Right lobe of liver (tissue), 6 donors: ENCODE measurements around the gene TK2. TPM values are rescaled to one million over a fixed set of nuclear protein-coding genes. Genes with fewer than 3 reads are reported as not detected.
A peak's percentile ranks its signal among the peaks of the same experiment; 100 is the strongest.

Experiments used
- ATAC-seq, 4 donors: fragments of 200-7000 bp; cut with Tn5 transposase; one replicate each; pipeline ENCODE4 v1.9.1; 2020; ENCODE audit warnings: mild to moderate bottlenecking in 4 of 4, moderate library complexity in 4 of 4
- DNase-seq, 3 donors: peaks; one replicate each; pipeline ENCODE4 v3.0.0-alpha.2; 2020
- H3K27ac ChIP-seq, 3 donors: fragments of 200-600 bp; one replicate each; pipeline ENCODE4 v1.8.0; 2022
- H3K27me3 ChIP-seq, 2 donors: fragments of 200-600 bp; one replicate each; pipeline ENCODE4 v1.8.0; 2022
- H3K36me3 ChIP-seq, 4 donors: fragments of 200-600 bp; sonication (generic) in 1 of 4; one replicate each; pipeline versions ENCODE4 v1.5.1 to v1.8.0; 2017 to 2022; ENCODE audit warnings: control low read depth in 1 of 4
- H3K4me1 ChIP-seq, 4 donors: fragments of 200-600 bp; sonication (generic) in 1 of 4; one replicate each; pipeline versions ENCODE4 v1.5.1 to v1.8.0; 2017 to 2022; ENCODE audit warnings: control low read depth in 1 of 4
- H3K4me3 ChIP-seq, 3 donors: fragments of 200-600 bp; one replicate each; pipeline ENCODE4 v1.8.0; 2022
- H3K9me3 ChIP-seq, 4 donors: fragments of 200-600 bp; sonication (generic) in 1 of 4; one replicate each; pipeline versions ENCODE4 v1.5.1 to v1.8.0; 2017 to 2022; ENCODE audit warnings: control low read depth in 1 of 4
- POLR2A ChIP-seq: fragments of 450-650 bp; IDR thresholded peaks from one replicate; pipeline ENCODE4 v1.6.1; 2017; ENCODE audit warnings: antibody characterized with exemption, mild to moderate bottlenecking
- WGBS: methylation state at CpG from one replicate; pipeline ENCODE4 v1.1.6; 2018; ENCODE audit warnings: low coverage, low lambda C conversion rate; ENCODE audit not compliant: insufficient coverage; ENCODE audit errors: missing lambda C conversion rate; 5-methylcytosine and 5-hydroxymethylcytosine counted together
- intact Hi-C, 2 donors: fragments of 100-400 bp; cut with DNase I; formaldehyde crosslinking; loops; one replicate each; pipeline versions ENCODE4 v1.11.2 to v1.14.1; 2022
- total RNA-seq, 6 experiments: library from RNA; depleted of rRNA in 2 of 6; stranded (reverse); fragments of >200 nt in 2 of 6; fragmentation: NEBNext Ultra II Directional in 3 of 6; extraction: Animal tissue kit (Norgen Biotek cat#: 25700) in 3 of 6; gene quantifications; one replicate each; pipeline versions ENCODE4 v1.1.0 to v1.2.4, GENCODE V29; 2016 to 2023
- TF ChIP-seq, protein P1 (sequence below), 4 donors: fragments of 200-600 bp in 3 of 4; fragments of 450-650 bp in 1 of 4; IDR thresholded peaks; one replicate each; pipeline versions ENCODE4 v1.5.1 to v1.8.0; 2016 to 2022; ENCODE audit warnings: antibody characterized with exemption in 4 of 4, mild to moderate bottlenecking in 2 of 4
- donor health status: DM: no; HTN: yes; CAD: no.
- donor health status: DM: no; HTN: no; CAD: no.
- donor health status: DM: no; HTN: no; CAD: no.
- donor health status: DM: no; HTN: yes; CAD: no.
- donor health status: DM: no; HTN: yes; CAD: no.

TK2 gene
- total RNA-seq, 6 experiments from 2014 or later = 25.8 to 41.7 (median 33.6) TPM

DNA sequence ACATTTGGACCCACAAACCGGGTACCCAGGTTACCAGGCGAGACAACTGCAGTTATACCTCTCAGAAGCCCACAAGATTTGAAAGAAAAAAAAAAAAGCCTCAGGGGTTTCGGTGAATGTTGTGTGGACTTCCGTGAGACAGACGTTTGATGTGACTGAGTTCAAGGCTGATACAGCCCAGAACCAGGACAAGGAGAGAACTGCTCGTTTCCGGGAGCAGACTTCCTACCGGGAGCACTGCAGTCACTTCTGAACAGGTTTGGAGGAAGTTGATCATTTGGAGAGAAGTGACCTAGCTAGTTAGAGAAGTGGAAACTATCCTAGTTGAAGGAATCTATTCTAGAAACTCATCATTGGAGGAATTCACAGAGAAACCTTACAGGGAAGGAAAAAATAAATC, 3.3 kb upstream of the TK2 start:
- peak overlapping the region; percentile 60 to 77 (median 66) for H3K4me3 ChIP-seq
- no peak for DNase-seq
- WGBS = 20% methylated on average over 8 of the region's 8 CpGs
- peak in 1 of 4 donors; percentile 22 for ATAC-seq
- H3K9me3 ChIP-seq = no peaks in the 10 kb centered on the region
- peak overlapping the region; percentile 92 to 96 (median 93) for H3K27ac ChIP-seq
- no peaks in the 10 kb centered on the region for H3K36me3 ChIP-seq
- intact Hi-C loops = no loop called here
- H3K27me3 ChIP-seq = no peaks in the 10 kb centered on the region
- H3K4me1 ChIP-seq = peaks cover 0 to 34% (median 3%) of the 10 kb centered on the region in 4 donors
- TF ChIP-seq, protein P1, sequence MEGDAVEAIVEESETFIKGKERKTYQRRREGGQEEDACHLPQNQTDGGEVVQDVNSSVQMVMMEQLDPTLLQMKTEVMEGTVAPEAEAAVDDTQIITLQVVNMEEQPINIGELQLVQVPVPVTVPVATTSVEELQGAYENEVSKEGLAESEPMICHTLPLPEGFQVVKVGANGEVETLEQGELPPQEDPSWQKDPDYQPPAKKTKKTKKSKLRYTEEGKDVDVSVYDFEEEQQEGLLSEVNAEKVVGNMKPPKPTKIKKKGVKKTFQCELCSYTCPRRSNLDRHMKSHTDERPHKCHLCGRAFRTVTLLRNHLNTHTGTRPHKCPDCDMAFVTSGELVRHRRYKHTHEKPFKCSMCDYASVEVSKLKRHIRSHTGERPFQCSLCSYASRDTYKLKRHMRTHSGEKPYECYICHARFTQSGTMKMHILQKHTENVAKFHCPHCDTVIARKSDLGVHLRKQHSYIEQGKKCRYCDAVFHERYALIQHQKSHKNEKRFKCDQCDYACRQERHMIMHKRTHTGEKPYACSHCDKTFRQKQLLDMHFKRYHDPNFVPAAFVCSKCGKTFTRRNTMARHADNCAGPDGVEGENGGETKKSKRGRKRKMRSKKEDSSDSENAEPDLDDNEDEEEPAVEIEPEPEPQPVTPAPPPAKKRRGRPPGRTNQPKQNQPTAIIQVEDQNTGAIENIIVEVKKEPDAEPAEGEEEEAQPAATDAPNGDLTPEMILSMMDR (IDR thresholded peaks at IDR 0.05) = no peak
- TF ChIP-seq POLR2A = no peak

- TF ChIP-seq, protein P1 (IDR thresholded peaks at IDR 0.05) = no peak
- TF ChIP-seq POLR2A = peak; percentile 91
- Histone ChIP-seq H3K9me3 (no peaks in the 10 kb centered on the region), H3K27ac (peak within 1 kb of the TSS; percentile 92 to 96 (median 93)), H3K36me3 (no peaks in the 10 kb centered on the region), H3K27me3 (no peaks in the 10 kb centered on the region), H3K4me1 (peaks cover 0 to 35% (median 3%) of the 10 kb centered on the region in 4 donors), H3K4me3 (peak within 1 kb of the TSS; percentile 60 to 77 (median 66))
- peak; percentile 91 to 92 (median 91) for DNase-seq
- peak; percentile 80 to 86 (median 83) for ATAC-seq
- WGBS = 11% methylated on average over 38 of the region's 63 CpGs
- intact Hi-C loops = no loop called here
These were observed 2.6 kb upstream of the TK2 start, which contains the start of gene CKLF for GRCh38 chr16:66552286-66553177. CKLF (plus strand) TSS chr16:66552576; CDS start chr16:66552716, 140 bp downstream.

GRCh38 chr16:66551788-66552285, 1.9 kb upstream of the TK2 start:
- ATAC-seq = no peak
- TF ChIP-seq POLR2A = no peak
- TF ChIP-seq, protein P1 (IDR thresholded peaks at IDR 0.05) = no peak
- H3K27me3 ChIP-seq = no peaks in the 10 kb centered on the region
- peak overlapping the region; percentile 92 to 96 (median 93) for H3K27ac ChIP-seq
- WGBS = 51% methylated on average over 4 of the region's 8 CpGs
- no peaks in the 10 kb centered on the region for H3K36me3 ChIP-seq
- no peak for DNase-seq
- intact Hi-C loops = no loop called here
- H3K9me3 ChIP-seq = no peaks in the 10 kb centered on the region
- peak overlapping the region; percentile 60 to 77 (median 66) for H3K4me3 ChIP-seq
- H3K4me1 ChIP-seq = peaks cover 0 to 35% (median 3%) of the 10 kb centered on the region in 4 donors

GRCh38 chr16:66551348-66551759, 1.4 kb upstream of the TK2 start:
- Histone ChIP-seq H3K27ac (peak overlapping the region; percentile 92 to 96 (median 93)), H3K9me3 (no peaks in the 10 kb centered on the region), H3K36me3 (no peaks in the 10 kb centered on the region), H3K4me1 (peaks cover 0 to 35% (median 3%) of the 10 kb centered on the region in 4 donors), H3K27me3 (no peaks in the 10 kb centered on the region), H3K4me3 (no peak overlapping the region)
- WGBS = 40% methylated on average over 5 of the region's 6 CpGs
- no peak for DNase-seq
- intact Hi-C loops = no loop called here
- ATAC-seq = peak in 2 of 4 donors; percentile 9 to 11
- no peak for TF ChIP-seq POLR2A
- TF ChIP-seq, protein P1 (IDR thresholded peaks at IDR 0.05) = peak in 2 of 4 donors; percentile 6 to 30
